T-helper 9 cell (primary cell): ENCODE measurements around the gene TCP11L1.
"Not testable (repeated sequence)": the region's sequence is repeated elsewhere in the genome, so short reads cannot be mapped to it uniquely, and the experiment has no call there.

Source experiments
- DNase-seq: peaks from one replicate; pipeline ENCODE4 v3.0.0-alpha.2; 2020

Gene TCP11L1

GRCh38 chr11:33033493-33033892 is 5.9 kb upstream of the TCP11L1 start:
- no peak for DNase-seq

- no peak for DNase-seq
These were observed 4.4 kb upstream of the TCP11L1 start for GRCh38 chr11:33035011-33035410.

GRCh38 chr11:33040033-33040861 is 875 bp downstream of the TCP11L1 start:
- DNase-seq, result peak; percentile 13

DNA sequence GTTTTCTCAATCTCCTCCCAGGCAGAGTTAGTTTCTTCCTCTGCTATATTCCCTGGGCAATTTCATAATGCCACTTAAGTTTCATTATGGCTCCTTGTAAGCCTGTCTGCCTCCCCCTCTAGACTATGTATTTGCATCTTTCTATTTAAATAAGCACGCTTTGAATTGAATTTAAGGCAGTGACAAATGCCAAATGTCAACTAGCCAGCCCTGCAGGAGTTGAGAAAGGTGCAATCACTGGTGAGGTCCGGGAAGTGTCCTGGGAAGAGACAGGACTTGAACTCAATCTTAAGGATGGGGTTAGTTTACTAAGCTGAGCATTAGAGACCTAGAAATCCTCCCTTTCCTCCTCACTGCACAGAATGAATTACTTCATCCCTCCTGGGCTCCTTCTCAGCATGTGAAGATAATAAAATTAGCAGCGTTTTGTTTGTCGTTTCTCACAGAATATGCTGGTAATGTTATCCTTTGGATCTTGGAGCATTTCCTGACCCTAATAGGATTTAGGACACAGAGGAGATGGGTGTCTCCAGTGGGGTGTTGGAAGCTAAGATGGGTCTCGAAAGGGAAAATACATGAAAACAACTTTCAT is 1.6 kb downstream of the TCP11L1 start:
- no peak for DNase-seq

- DNase-seq, result no peak
These were observed 4.0 kb downstream of the TCP11L1 start for GRCh38 chr11:33043221-33043830.

GRCh38 chr11:33044285-33044756 is 4.9 kb downstream of the TCP11L1 start:
- DNase-seq, result no peak

DNA sequence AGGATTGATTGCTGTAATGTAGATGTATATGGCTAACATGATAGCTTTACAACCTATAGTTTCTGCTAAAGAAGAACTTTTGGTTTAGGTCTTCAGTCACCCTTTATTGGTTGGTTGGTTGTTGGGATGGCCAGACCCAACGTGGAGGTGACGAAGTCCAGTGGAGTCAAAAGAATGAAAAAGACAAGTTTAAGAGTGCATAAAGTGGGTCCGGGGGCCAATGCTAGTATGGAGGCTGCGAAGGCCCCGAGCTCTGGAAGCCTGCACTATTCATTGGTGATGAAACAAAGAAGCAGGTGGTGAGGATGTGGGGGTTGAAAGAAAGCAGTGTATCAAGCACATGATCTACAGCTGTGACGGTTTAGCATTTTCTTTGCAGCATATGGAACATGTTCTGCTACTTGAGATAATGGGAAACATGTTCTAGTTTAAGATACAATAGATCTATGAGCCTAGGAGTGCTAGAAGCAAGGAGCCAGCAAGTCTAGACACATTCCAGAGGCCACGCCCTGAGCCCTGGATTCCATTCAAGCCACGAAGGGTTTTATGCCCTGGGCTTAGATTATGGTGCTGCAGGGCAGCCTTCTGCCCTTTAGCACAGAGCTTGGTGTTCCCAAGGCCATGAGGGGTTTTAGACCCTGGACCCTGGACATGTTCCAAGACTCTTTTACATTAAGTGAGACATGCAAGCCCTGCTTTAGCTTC is 6.3 kb downstream of the TCP11L1 start:
- no peak for DNase-seq

GRCh38 chr11:33048701-33049100 is 9.3 kb downstream of the TCP11L1 start:
- not testable (repeated sequence) for DNase-seq

GRCh38 chr11:33049565-33050408 is 10.4 kb downstream of the TCP11L1 start:
- not testable (repeated sequence) for DNase-seq

- DNase-seq, result no peak
These were observed 12.9 kb downstream of the TCP11L1 start for GRCh38 chr11:33052231-33052630.

DNA sequence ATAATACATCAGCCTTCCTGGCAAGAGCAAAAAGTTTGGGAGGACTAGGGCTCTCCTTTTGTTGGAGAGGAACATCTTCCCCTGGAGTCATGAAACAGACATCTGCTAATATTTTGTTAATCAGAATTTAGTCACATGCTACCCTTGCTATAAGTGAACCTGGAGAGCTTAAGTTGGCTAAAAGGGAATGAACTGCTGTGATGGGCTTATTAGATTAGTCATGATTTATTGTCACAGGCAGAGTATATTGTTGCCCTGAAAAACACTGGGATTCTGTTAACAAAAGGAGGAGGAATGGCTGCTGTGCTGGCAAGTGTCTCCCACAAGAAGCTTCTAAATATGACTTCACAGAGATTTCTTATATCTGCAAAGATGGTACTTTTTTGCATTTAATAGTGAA is 16.0 kb downstream of the TCP11L1 start:
- no peak for DNase-seq

DNA sequence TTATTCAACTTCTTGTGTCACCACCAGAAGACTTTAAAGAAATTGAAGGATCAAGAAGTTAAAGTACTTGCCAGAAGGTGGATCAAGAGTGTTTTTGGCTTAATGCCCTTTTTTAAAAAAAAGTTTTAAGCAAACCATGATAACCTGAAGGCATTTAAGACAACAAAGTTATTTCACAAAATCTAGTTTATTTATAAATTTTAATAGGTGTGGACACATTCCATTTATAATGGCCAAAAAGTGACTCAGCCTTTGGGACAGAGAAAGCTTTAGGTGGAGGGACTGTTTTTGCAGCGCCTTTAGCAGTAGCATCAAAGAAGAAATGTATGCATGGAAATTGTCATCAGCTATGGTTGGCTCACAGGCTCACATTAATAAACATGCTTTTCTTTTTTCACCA is 17.9 kb downstream of the TCP11L1 start:
- DNase-seq, result no peak

DNA sequence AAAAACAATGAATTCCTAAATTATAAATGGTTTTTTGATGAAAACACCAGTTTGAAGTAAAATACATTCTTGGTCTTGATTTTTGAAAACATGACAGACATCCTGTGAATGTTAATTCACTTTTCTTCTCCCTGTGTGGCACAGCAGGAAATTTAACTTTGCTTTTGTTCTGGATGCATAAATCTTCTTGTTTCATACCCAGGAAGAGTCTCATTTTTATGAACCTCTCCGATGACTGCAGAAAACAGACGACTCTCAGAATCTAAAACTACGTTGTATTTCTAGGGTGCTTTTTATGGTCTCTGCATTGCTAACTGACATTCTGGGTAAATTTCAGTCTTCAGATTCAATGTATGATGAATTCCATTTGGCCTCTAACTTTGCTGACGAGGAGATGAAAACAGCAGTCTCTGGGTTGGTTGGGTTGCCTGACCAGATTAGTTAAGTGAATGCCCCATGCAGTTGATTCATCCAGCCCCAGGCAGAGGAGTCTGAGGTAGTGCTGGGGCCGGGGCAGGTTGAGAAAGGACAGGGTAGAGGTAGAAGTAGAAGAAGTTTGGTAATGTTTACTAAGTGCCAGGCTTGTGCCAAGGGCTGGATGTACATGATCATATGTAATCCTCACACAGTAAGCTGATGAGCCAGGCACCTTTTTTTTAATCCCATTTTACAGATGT is 20.1 kb downstream of the TCP11L1 start:
- DNase-seq, result no peak

DNA sequence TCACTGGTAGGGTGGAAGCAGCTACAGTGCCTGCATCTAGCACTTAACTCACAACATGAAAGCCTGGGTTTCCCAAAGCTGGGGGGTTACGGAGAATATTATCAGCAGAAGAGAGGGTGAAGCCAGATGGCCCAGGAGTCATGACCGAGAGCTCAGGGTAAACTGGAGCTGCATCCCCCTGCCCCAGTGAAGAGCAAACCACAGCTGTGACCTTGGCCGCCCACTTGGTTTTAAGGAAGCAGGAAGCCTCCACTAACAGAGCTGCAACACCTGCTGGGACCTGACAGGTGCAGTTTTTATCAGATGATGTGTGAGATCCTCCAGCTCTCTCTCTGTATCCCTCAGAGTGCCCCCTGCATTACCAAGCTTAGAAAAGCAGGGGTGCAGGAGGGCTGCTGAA is 20.9 kb downstream of the TCP11L1 start:
- no peak for DNase-seq

- no peak for DNase-seq
These were observed 22.8 kb downstream of the TCP11L1 start for GRCh38 chr11:33062137-33062536.

DNA sequence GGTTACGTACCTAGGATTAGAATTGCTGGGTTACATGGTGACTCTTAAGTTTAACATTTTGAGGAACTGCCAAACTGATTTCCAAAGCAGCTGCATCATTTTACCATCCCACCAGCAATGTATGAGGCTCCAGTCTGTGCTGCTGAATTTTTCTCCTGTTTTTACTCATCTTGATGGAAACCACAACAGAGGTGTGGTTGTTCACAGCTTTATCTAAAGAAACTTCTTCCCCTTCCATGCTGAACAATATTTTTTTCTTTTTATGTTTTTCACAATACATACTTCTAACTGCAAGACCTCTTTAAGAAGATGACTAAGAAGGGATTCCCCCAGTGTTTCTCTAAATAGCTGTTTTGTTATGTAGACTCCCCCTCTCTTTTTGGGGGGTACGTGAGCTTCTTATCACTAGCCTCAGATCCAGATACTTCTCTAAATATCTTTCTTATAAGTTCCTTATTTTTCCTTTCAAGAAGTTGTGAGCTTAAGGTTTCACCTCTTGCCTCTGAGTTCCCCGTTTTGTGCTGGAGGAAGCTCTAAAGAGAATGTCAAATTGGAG is 24.0 kb downstream of the TCP11L1 start:
- no peak for DNase-seq

DNA sequence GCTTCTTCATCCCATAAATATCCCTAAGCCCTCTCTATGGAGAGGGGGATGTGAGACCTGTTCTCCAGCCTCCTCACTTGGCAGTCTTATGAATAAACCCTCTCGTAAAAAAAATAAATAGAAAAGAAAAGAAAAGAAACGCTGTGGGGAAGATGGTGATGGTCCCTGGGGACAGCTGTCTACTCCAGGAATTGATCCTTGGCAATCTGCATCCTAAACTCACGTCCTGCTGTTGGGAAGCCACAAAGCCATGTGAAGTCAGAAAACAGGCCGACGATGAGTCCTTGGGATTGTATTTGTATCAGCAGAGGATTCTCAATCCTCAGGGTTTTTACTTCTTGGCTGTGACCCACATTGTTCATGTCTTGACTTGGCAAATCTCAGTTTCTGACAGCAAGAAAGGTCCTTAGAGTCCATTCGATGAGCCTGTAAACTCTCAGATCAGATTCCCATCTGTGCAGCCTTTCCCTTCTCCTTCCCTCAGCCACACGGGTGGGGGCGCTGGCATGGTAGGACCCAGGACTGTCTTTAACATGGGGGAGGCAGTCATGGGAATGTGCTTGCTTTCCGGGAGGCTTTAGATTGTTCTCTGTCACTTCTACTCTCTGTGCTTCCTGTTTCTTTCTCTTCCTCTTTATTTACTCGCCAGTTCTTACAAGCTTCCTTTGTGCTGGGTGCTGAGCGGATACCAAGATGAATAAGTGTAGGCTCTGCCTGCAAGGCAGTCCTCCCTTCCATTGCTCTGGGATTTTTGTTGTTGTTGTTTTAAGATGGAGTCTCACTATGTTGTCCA is 24.9 kb downstream of the TCP11L1 start:
- no peak for DNase-seq

- no peak for DNase-seq
These were observed 25.5 kb downstream of the TCP11L1 start for GRCh38 chr11:33064866-33065265.

GRCh38 chr11:33065445-33066178 is 26.2 kb downstream of the TCP11L1 start:
- peak; percentile 57 for DNase-seq

- DNase-seq, result no peak
These were observed 27.9 kb downstream of the TCP11L1 start for GRCh38 chr11:33067294-33067693.
